NCI-H1092 (cell line): ENCODE data around the gene LIN54.
A peak's percentile ranks its signal among the peaks of the same experiment; 100 is the strongest.

Experiments
- DNase-seq: peaks from one replicate; lab custom pipeline; 2025; lab: John Stamatoyannopoulos, UW

Gene LIN54

DNA sequence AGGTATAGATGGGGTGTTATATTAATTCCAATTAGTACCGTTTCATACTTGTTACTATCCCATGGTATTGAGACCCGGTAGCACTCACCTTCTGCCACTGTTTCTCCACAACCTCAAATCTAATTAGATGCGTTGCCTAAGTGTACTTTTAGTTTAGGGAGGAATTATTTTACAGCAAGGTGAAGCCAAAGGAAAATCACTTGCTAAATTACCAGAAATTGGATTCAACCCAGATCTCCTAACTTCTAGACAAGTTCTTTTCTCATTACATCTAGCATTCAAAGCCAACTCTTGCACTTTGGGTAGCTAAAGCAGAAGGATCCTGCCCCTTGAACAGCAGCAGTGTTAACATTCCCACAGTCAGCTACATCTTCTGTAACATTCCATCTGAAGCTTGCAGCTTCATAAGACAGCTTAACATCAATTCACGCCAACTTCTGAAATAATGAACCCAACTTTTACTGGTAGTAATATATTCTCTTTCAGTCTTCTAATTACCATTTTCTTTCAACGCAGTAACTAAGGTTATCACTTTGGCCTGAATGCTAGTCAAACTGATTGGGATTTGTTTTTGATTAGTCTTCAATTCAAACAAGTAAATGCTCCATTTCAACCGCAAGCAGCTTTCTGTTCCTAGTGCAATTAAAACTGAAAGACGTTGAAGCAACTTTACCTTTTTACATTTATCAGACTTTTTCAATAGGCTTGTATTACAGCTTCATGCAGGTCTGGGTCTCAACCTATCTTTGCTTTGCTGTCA, 118.7 kb downstream of the LIN54 start:
- DNase-seq, result no peak

DNA sequence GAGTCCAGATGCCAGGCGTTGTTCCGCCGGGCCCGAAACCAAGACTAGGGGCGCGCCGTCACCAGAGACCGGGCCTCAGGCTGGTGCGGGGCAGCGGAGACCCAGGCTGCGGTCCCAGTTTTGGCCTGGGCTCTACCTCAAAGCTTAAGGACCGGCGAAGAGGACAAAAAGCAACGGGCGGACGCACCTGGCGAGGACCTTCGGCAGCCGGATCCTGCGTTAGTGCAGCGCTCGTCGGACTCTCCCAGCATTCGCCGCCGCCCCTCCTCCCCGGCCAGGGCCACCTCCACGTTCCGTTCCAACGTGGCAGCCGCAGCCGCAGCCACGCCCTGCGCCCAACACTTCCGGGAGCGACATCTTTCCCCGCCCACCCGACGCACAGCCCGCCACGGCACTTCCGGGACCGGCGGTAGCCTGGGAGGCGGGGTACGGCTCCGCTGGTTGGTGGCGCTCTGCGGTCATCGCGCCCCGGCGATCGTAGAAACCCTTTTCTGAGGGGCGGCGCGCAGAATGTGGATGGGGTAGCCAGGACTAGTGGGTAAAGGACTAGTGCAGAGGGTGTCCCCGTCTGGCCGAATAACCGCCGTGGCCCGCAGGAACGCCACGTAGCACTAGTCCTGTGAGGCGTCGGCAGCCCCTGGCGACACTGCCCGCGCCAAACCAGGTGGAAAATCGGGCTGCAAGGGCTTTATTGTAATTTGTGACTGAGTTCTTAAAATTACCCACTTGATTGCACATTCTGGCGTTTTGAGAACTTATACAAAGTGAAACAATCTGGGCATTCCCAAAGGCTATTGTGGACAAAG, 119.5 kb downstream of the LIN54 start, which contains the start of gene SEC31A:
SEC31A (minus strand) TSS at position 253 of the 806 bp plus-strand sequence. CDS start 9,217 bp downstream, outside the sequence.
- DNase-seq, result peak; percentile 95

DNA sequence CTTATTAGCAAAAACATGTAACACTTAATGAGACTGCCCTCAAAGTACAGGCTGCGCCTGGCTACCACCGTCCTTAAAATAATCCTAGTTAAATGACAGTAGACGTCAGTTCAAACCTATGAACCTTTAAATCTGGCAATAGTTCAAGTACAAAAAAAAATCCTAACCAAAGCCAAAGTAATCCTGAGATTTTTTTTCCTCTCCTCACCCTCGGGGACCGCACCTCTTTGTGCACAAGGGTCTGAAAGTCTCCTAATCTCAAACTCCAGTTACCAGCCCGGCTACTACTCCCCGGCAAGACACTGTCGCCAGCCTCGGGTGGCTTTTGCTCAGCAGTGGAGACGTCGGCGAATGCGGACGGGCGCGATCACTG, 120.1 kb downstream of the LIN54 start:
- DNase-seq, result peak; percentile 57

DNA sequence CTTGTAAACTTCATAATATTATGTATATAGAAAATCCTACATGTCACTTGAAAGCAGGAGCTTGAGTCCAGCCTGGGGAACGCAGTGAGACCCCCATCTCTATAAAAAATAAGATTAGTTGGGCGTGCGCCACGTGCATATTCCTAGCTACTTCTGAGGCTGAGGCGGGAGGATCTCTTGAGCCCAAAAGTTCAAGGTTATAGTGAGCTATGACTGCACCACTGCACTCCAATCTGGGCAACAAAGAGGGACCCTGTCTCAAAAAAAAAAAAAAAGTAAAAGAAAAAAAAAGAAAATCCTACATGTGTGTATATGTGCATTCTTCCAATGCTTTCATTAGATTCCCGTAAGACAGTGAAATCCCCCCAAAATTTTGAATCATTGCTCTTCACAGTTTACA, 121.3 kb downstream of the LIN54 start:
- no peak for DNase-seq

DNA sequence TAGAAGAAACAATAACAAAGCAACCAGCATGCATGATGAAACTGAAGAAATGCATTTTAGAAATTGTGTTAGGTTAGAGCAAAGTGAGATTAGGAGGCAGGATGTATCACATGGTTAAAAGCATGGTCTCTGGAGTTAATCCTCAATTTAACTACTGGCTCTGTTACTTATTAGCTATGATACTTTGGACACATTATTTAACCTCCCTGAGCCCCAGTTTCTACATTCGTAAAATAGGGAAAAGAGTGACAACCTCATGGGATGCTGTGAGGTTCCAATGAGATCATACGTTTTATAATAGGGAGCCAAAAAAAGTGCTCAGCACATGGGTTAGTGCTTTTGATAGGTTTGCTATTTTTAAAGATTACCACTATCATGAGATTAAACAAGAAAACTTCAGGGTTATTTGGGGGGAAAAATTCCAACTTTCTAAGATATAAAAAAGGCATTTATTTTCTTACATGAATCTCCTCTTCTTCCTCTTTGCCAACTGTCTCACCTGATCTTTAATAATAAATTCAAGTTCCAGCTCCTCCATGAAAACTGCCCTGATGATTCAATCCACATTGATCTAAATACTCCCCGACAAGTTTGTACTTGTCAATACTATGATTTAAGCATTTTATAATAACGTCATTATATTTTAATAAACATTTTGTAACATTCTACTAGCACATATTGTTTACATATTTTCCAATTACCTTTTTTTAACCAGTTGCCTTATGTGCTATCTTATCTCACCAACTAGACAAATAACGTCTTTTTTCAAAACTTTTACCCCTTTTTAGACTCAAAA, 124.3 kb downstream of the LIN54 start:
- no peak for DNase-seq

DNA sequence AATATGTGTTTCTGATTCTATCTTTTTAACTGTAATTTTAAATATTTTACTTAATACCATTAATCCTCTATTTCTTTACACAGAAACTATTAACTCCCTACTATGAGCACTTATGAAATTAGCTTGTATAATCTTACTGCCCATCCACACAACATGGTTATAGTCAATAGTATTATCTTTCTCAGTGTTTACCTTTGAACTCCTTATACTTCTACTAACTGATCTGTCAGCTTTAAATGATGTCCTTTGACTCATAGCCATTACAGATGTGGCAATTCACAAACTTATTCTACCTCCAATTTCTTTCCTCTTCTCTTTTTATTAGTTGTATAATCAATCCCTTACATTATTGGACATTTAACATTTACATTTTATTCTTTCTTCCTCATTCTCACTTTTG, 125.2 kb downstream of the LIN54 start:
- no peak for DNase-seq
